GM13977 (cell line): ENCODE data around the gene SLC66A2.

ENCODE experiments used
- DNase-seq: peaks from one replicate; pipeline ENCODE4 v3.0.0; 2012; ENCODE audit warnings: low spot score
- CTCF ChIP-seq: IDR thresholded peaks from 2 replicates; pipeline ENCODE4 v1.5.1; 2012; ENCODE audit warnings: mild to moderate bottlenecking, control low read depth; ENCODE audit not compliant: insufficient read depth; ENCODE audit errors: extremely low read depth, missing control alignments
- in situ Hi-C: fragments of 300-500 bp; cut with MboI; formaldehyde crosslinking; loops from one replicate; pipeline ENCODE4 v1.12.0; 2022; ENCODE audit warnings: low sequenced_read_pairs, low pct_unique_long_range_greater_than_20kb, mixed read lengths, inconsistent platforms; ENCODE audit not compliant: unreplicated experiment

The SLC66A2 gene

GRCh38 chr18:79942786-79943607 lies 8.5 kb downstream of the SLC66A2 start:
- in situ Hi-C loops = no loop called here
- TF ChIP-seq CTCF = no peak
- no peak for DNase-seq

- no peak for DNase-seq
- TF ChIP-seq CTCF = no peak
- in situ Hi-C loops = no loop called here
Measured at GRCh38 chr18:79942211-79942610, 9.2 kb downstream of the SLC66A2 start.

- in situ Hi-C loops = no loop called here
Measured at GRCh38 chr18:79941473-79942119, 9.9 kb downstream of the SLC66A2 start.

GRCh38 chr18:79940814-79941472 lies 10.5 kb downstream of the SLC66A2 start:
- DNase-seq = no peak
- in situ Hi-C loops = no loop called here
- TF ChIP-seq CTCF = no peak

More at GRCh38 chr18:79941473-79942119, 9.9 kb downstream of the SLC66A2 start:
- TF ChIP-seq CTCF = no peak
- DNase-seq = no peak

- in situ Hi-C loops = no loop called here
- no peak for DNase-seq
- TF ChIP-seq CTCF = no peak
Measured at GRCh38 chr18:79940126-79940813, 11.2 kb downstream of the SLC66A2 start.

- in situ Hi-C loops = no loop called here
- TF ChIP-seq CTCF = no peak
- DNase-seq = no peak
Measured at GRCh38 chr18:79939096-79939495, 12.4 kb downstream of the SLC66A2 start.
